Suprapubic skin (tissue), 4 donors: ENCODE data around the gene RALGDS. TPM values are rescaled to one million over a fixed set of nuclear protein-coding genes. Genes with fewer than 3 reads are reported as not detected.

ENCODE experiments used
- DNase-seq, 2 donors: peaks; one replicate each; pipeline ENCODE4 v3.0.0-alpha.2; 2019; ENCODE audit warnings: low spot score in 2 of 2
- H3K27ac ChIP-seq: fragments of 200-600 bp; sonication (generic); one replicate; pipeline ENCODE4 v1.5.1; 2019
- H3K27me3 ChIP-seq: fragments of 200-600 bp; sonication (generic); one replicate; pipeline ENCODE4 v1.5.1; 2019
- H3K36me3 ChIP-seq: fragments of 200-600 bp; sonication (generic); one replicate; pipeline ENCODE4 v1.5.1; 2019
- H3K4me1 ChIP-seq: fragments of 200-600 bp; sonication (generic); one replicate; pipeline ENCODE4 v1.5.1; 2019
- H3K4me3 ChIP-seq: fragments of 200-600 bp; sonication (generic); one replicate; pipeline ENCODE4 v1.5.1; 2019; ENCODE audit warnings: mild to moderate bottlenecking
- H3K9me3 ChIP-seq: fragments of 200-600 bp; sonication (generic); one replicate; pipeline ENCODE4 v1.5.1; 2019
- CTCF ChIP-seq, 2 donors: fragments of 200-600 bp in 1 of 2; fragments of 450-650 bp in 1 of 2; sonication (generic) in 1 of 2; IDR thresholded peaks; one replicate each; pipeline ENCODE4 v1.5.1; 2016 to 2019; ENCODE audit warnings: antibody characterized with exemption in 2 of 2, mild to moderate bottlenecking in 1 of 2, moderate library complexity in 1 of 2
- EP300 ChIP-seq: sonication (generic); formaldehyde crosslinking; IDR thresholded peaks from one replicate; pipeline ENCODE4 v1.6.1; 2017; ENCODE audit warnings: antibody characterized with exemption
- POLR2A ChIP-seq, 2 donors: fragments of 450-650 bp; IDR thresholded peaks; one replicate each; pipeline ENCODE4 v1.6.1; 2017; ENCODE audit warnings: antibody characterized with exemption in 2 of 2, mild to moderate bottlenecking in 2 of 2, moderate library complexity in 2 of 2
- POLR2AphosphoS5 ChIP-seq, 3 donors: sonication (generic); formaldehyde crosslinking; IDR thresholded peaks; one replicate each; pipeline ENCODE4 v1.6.1; 2017; ENCODE audit warnings: antibody characterized with exemption in 3 of 3
- WGBS: methylation state at CpG from one replicate; pipeline ENCODE4 v1.1.5; 2018; 5-methylcytosine and 5-hydroxymethylcytosine counted together
- total RNA-seq, 4 donors: library from RNA; depleted of rRNA; stranded (reverse); fragments of >200 nt; gene quantifications; one replicate each; pipeline ENCODE4 v1.1.0, GENCODE V29; 2016

Gene RALGDS
- total RNA-seq, 4 donors from 2014 or later, result 173 to 244 (median 212) TPM

- Histone ChIP-seq H3K27ac (peak overlapping the region; percentile 35), H3K4me1 (peaks cover 76% of the 10 kb centered on the region), H3K36me3 (no peaks in the 10 kb centered on the region), H3K4me3 (no peak overlapping the region), H3K9me3 (no peaks in the 10 kb centered on the region), H3K27me3 (no peaks in the 10 kb centered on the region)
- DNase-seq, result no peak
- TF ChIP-seq CTCF (IDR thresholded peaks at IDR 0.05), result no peak
- no peak for TF ChIP-seq EP300
- TF ChIP-seq POLR2A (IDR thresholded peaks at IDR 0.05), result no peak
- TF ChIP-seq POLR2AphosphoS5 (IDR thresholded peaks at IDR 0.05), result no peak
- WGBS, result 57% methylated on average over 19 of the region's 19 CpGs
Observed at GRCh38 chr9:133144904-133145851, 24.1 kb upstream of the RALGDS start.

- DNase-seq, result peak in 1 of 2 donors; percentile 94
- Histone ChIP-seq H3K4me3 (peak overlapping the region; percentile 43), H3K4me1 (peaks cover 85% of the 10 kb centered on the region), H3K27ac (peak overlapping the region; percentile 35), H3K9me3 (no peaks in the 10 kb centered on the region), H3K36me3 (no peaks in the 10 kb centered on the region), H3K27me3 (no peaks in the 10 kb centered on the region)
- 4% methylated on average over 22 of the region's 52 CpGs for WGBS
- TF ChIP-seq EP300 (no peak), POLR2AphosphoS5 (IDR thresholded peaks at IDR 0.05) (peak in 2 of 3 donors; percentile 70 to 77), CTCF (IDR thresholded peaks at IDR 0.05) (peak; percentile 99), POLR2A (IDR thresholded peaks at IDR 0.05) (no peak)
Observed at GRCh38 chr9:133144142-133144903, 23.3 kb upstream of the RALGDS start.

- Histone ChIP-seq H3K4me1 (peaks cover 91% of the 10 kb centered on the region), H3K27ac (peak overlapping the region; percentile 35), H3K4me3 (peak overlapping the region; percentile 43), H3K9me3 (no peaks in the 10 kb centered on the region), H3K36me3 (no peaks in the 10 kb centered on the region), H3K27me3 (no peaks in the 10 kb centered on the region)
- 92% methylated on average over 10 of the region's 13 CpGs for WGBS
- DNase-seq, result no peak
- TF ChIP-seq EP300 (no peak), CTCF (IDR thresholded peaks at IDR 0.05) (no peak), POLR2AphosphoS5 (IDR thresholded peaks at IDR 0.05) (no peak), POLR2A (IDR thresholded peaks at IDR 0.05) (no peak)
Observed at GRCh38 chr9:133143639-133144141, 22.6 kb upstream of the RALGDS start.

- H3K9me3 ChIP-seq, result no peaks in the 10 kb centered on the region
- 48% methylated on average over 16 of the region's 18 CpGs for WGBS
- H3K4me1 ChIP-seq, result peaks cover 94% of the 10 kb centered on the region
- no peak for DNase-seq
- TF ChIP-seq CTCF (IDR thresholded peaks at IDR 0.05) (no peak), EP300 (no peak), POLR2A (IDR thresholded peaks at IDR 0.05) (no peak), POLR2AphosphoS5 (IDR thresholded peaks at IDR 0.05) (no peak)
- H3K4me3 ChIP-seq, result no peak overlapping the region
- peak overlapping the region; percentile 9 for H3K27ac ChIP-seq
- no peaks in the 10 kb centered on the region for H3K27me3 ChIP-seq
- no peaks in the 10 kb centered on the region for H3K36me3 ChIP-seq
Observed at GRCh38 chr9:133142684-133143622, 21.9 kb upstream of the RALGDS start.
